ENCODE data around the gene ACER3.
"Not testable (repeated sequence)": the region's sequence is repeated elsewhere in the genome, so short reads cannot be mapped to it uniquely, and the experiment has no call there.

The ACER3 gene

DNA sequence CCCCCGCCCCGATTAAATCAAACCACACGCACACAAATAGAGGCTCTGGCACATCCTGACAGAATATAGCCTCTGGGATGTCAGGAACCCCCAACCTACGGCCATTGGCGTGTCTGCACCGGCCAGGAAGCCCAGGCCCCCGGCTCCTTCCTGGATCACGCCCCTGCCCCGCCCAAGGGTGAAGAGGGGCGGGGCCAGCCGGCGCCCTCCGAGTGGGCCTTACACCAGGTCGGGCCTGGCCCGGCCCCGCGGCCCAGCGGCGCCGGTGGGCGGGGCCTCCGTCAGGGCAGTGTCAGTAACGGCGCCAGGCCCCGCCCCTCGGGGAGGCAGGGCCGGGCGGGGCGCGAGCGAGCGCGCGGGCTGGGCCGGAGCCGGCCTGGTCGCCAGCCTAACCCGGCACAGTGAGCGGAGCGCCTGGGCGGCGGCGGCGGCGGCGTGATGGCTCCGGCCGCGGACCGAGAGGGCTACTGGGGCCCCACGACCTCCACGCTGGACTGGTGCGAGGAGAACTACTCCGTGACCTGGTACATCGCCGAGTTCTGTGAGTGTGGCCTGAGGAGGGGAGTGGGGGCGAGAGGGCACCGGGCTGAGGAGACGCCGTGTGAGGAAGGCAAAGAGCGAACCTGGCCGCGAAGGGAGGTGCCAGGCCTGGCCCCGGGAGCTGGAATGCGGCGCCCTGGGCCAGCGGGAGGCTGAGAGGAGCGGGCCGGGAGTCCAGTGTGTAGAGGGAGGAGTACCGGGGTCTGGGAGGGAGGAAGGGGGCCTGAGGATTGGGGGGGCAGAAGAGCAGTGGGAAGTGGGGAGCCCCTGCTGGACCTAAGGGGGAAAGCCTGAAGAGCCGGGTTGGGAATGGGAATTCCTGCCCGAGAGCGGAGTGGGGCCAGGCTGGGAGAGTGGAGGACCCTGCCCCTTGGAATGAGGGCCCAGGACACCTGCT is at the start of gene ACER3:
ACER3 (plus strand) TSS at position 380 of the 937 bp plus-strand sequence; CDS start at position 439, 59 bp downstream.
- peak; percentile 44 for DNase-seq

DNA sequence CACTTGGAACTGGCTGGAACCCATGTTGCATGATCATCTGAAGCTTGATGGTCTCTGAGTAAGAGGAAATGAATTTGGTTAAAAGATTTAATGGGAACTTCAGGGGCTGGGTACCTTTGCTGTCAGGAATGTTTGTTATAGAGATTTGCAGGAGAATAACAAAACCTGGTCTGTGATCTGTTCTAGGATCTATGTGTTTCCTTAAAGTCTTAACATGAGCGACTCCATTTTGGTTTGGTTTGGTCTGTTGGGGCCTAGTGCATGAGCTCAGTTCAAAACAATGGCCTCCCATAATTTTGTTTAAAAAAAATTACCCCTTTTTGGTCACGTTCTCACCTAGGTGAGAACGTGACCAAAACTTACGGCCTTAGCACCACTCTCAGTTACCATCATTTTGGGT is 49.5 kb upstream of the ACER3 start:
- DNase-seq, result no peak

DNA sequence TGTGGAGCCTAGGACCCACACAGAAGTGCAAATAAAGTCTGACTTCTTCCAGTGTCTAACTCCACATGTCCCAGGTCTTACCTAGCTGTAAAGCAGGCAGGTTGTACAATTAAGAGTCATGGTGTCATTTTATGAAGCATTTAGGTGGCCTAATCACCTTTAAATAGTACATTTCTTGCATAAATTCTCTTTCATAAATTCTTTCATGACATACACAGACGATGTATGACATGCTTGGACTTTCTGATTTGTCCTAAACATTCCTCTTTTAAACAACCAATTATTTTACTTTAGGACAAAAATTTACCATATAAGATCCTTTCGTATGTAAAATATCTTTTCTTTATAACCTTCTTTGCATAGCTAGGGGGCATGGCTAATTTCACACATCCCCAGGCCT is 46.3 kb upstream of the ACER3 start:
- no peak for DNase-seq

DNA sequence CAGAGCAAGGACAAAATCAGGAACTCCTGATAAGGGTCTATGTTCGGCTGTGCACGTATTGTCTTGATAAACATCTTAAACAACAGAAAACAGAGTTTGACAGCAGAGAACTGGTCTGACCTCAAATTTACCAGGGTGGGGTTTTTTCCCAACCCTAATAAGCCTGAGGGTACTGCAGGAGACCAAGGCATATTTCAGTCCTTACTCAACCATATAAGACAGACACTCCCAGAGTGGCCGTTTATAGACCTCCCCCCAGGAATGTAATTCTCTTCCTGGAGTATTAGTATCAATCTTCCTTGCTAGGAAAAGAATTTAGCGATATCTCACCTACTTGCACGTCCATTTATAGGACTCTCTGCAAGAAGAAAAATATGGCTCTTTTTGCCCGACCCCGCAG is 45.0 kb upstream of the ACER3 start:
- not testable (repeated sequence) for DNase-seq

DNA sequence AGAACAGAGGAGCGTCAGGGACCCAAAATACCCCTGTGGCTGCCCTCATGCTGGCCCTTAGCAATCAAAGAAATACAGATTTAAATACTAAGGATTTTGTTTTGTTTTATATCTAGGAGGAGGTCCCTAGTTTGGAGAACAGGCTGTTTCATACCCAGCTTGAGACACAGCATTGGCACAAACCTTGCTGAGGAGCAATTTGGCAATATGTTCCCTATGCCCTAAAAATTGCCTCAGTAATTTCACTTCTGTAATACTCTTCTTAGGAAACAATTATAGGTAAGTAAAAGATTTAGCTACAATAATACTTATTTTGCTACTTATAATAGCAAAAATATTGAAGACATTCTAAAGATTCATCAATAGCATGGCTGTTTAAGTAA is 40.5 kb upstream of the ACER3 start:
- DNase-seq, result no peak

DNA sequence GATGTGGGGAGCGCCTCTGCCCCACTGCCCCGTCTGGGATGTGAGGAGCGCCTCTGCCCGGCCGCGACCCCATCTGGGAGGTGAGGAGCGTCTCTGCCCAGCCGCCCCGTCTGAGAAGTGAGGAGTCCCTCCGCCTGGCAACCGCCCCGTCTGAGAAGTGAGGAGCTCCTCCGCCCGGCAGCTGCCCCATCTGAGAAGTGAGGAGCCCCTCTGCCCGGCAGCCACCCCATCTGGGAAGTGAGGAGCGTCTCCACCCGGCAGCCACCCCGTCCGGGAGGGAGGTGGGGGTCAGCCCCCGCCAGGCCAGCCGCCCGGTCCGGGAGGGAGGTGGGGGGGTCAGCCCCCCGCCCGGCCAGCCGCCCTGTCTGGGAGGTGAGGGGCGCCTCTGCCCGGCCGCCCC is 39.3 kb upstream of the ACER3 start:
- not testable (repeated sequence) for DNase-seq

DNA sequence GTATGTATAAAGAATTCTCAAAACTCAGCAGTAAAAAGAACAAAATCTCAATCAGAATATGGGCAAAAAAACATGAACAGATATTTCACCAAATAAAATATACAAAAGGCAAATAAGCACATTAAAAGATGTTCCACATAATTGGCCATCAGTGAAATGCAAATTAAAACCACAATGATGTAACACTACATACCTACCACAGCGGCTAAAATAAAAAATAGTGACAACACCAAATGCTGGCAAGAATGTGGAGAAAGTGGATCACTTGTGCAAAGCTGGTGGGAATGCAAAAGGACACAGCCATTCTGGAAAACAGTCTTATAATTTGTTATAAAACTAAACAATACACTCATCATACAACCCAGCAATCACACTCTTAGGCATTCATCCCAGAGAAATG is 38.3 kb upstream of the ACER3 start:
- no peak for DNase-seq

DNA sequence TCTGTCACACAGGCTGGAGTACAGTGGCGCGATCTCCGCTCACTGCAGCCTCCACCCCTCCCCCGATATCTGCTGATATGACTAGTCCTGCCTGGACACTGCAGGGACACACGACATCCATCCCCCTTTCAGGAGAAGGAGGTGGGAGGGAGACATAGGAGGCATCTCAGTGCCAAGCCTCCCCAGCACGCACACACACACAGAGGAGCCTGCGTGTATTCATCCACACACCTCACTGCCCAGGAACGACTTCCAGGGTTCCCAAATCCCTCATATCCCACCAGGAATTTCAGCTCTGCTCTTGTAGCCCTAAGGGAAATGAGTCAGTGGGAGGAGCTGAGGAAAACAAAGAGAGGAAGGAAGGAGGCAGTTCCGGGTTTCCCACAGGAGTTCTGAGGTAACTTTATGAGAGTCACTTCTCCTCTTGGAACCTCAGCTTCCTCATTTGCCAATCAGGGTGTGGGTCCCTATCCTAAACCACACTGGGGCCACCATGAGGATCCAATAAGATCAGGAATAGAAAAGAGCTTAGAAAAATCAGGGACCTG is 37.2 kb upstream of the ACER3 start:
- no peak for DNase-seq

DNA sequence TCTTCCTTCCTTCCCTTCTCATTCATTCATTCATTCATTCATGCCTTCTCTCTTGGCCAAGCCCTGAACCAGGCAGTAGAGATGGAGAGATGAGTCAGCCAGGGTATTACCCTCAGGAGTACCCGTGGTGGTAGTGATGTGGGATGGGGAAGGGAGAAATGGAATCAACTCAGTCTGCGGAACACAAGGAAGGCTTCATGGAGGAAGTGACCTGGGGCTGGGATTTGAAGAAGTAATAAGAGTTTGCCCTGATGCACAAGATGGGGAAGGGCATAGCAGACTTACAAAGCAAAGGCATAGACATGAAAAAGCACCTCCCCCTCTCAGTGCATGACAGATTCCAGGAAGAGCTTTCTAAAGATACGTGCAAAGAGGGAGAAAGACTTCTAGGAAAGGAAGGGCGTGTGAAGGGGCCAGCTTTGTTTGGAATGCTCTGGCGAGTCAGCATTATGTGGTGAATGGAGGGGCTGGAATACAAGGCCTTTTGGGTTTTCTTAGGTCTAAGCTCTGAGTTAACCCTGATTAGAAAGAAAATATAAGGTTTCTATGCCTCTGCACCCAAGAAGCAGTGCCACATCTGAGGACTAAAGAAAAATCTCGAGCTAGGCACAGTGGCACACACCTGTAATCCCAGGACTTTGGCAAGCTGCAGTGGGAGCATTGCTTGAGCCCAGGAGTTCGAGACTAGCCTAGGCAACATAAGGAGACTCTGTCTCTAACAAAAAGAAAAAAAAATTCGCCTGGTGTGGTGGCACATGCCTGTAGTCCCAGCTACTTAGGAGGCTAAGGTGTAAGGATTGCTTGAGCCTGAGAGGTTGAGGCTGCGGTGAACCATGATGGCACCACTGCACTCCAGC is 36.4 kb upstream of the ACER3 start:
- no peak for DNase-seq

DNA sequence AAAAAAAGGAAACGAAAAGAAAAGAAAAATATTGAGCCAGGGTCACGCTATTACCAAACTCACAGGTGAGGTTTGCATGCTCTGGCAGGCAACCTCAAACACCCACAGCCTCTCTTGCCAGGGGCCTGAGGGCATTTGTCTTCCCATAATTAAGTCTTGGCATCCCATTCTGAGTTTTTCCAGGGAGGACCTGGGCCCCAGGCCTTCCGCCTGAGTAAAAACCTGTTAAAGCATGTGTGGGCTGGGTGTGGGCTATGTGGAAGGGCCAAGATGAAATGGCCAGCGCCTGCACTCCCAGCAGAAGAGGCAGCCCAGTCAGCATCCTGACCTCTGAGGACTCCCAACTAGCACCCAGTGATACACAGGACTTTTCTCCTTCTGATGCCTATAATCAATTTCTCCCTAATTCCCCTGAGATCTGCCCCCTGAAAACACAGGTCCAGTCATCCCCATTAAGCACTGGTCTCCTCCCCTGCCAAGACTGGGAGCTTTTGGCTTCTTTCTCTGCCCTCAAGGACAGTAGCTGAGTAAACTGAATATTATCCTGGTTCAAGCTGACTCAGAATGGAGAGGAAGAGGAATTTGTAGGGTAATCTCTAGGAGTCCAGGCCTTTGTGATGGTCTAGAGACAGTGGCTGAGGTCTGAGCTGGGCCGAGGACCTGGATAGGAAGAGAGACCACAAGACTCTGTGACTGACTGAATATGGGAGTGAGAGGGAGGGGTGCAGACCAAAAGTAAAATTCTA is 35.6 kb upstream of the ACER3 start:
- DNase-seq, result no peak

DNA sequence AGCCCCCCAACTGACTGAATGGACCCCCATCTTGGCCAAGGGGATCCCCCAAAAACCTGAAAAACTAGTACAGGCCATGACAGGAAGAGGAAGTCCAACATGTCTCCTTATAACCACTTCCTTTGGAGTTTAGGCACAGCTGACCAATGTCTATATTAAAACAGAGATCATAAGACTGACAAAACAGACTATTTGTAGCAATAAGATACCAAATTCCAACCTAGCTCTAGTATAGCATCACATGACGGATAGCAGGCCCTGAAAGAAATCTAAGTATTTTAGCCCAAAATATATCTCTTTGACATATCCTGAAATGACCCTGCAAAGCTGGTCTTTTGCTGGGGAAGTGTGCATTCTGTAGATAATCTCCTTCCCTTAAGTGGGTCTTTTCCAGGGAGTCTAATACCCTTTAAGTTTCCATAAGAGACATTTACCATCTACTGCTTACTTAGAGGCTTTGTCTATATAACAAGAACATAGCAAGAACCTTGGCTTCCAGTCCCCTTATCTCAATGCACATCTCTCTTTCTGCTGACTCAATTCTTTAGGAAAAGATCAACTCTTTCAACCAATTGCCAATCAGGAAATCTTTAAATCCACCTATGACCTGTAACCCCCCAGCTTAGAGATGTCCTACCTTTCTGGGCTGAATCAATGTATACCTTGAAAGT is 34.9 kb upstream of the ACER3 start:
- no peak for DNase-seq

DNA sequence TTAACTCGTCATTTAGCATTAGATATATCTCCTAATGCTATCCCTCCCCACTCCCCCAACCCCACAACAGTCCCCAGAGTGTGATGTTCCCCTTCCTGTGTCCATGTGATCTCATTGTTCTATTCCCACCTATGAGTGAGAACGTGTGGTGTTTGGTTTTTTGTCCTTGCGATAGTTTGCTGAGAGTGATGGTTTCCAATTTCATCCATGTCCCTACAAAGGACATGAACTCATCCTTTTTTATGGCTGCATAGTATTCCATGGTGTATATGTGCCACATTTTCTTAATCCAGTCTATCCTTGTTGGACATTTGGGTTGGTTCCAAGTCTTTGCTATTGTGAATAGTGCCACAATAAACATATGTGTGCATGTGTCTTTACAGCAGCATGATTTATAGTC is 34.2 kb upstream of the ACER3 start:
- not testable (repeated sequence) for DNase-seq

DNA sequence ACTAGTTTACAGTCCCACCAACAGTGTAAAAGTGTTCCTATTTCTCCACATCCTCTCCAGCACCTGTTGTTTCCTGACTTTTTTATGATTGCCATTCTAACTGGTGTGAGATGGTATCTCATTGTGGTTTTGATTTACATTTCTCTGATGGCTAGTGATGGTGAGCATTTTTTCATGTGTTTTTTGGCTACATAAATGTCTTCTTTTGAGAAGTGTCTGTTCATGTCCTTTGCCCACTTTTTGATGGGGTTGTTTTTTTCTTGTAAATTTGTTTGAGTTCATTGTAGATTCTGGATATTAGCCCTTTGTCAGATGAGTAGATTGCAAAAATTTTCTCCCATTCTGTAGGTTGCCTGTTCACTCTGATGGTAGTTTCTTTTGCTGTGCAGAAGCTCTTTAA is 33.7 kb upstream of the ACER3 start:
- not testable (repeated sequence) for DNase-seq

DNA sequence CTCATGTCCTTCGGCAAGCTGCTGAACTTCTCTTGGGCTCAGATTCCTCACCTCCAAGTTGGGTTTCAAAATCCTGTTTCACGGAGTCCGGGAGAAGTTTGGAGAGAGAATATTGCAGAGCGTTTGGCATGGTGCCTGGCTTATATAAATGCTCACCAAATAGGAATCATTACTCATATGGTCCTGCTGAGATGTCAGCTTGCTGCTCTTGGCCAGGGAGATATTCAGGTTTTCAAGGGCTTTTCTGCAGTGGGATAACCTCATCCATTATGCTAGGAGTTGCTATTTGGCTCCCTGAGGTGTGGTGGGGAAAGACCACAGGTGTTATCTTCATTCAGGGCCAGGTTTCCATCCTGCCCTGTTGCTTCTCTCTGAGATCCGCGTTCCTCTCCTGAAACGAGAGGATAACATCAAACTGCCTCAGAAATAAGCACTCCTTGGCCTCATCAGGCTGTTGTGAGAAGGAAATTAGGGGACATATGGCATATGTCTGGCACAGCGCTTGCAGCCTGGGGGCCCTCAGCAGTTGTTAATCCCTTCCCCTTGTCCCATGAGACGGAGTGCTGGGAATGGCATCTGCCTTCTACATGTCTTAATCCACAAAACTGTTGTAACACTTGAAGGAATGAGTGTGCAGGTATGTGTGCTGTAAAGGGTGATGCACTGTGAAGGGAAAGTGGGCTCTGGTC is 29.9 kb upstream of the ACER3 start:
- peak; percentile 76 for DNase-seq

DNA sequence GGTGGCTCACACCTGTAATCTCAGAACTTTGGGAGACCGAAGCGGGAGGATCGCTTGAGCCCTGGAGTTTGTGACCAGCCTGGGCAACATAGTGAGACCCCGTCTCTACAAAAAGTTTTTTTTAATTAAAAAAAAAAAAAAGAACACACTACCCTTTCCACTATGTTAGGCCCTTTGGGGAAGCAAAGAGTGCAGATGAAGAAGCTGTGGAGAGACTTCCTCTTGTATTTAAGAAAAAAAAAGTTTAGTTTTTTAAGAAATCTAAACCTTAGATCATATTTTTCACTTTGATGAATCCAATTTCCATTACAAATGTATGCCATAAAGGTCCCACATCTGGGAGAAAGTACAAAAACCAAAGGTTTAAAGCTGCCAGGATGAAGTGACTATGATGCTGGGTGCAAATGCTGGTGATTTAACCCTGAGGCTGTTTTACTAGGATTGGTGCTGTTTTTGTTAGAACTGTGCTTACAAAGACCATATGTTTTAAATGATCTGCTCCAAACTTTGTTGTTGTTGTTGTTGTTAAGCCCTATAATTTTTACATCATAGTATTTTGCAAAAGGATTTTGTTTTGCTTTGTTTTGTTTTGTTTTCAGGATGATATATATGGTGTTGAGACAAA is 28.9 kb upstream of the ACER3 start:
- DNase-seq, result no peak

DNA sequence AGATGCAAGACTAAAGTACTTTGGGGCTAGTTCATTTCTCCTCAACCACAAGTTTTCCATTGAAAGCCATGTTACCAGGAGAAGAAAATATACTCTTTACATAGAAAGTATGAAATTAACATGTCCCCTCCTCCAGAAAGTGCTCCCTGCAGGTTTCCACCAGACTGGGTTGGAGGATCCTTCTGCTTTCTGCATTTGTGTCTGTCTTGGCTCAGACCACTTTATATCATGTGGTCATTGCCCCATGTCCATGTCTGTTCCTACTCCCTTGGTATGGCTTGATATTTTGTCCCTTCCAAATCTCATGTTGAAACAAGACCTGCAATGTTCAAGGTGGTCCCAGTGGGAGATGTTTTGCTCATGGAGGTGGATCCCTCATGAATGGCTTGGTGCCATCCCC is 28.4 kb upstream of the ACER3 start:
- no peak for DNase-seq

DNA sequence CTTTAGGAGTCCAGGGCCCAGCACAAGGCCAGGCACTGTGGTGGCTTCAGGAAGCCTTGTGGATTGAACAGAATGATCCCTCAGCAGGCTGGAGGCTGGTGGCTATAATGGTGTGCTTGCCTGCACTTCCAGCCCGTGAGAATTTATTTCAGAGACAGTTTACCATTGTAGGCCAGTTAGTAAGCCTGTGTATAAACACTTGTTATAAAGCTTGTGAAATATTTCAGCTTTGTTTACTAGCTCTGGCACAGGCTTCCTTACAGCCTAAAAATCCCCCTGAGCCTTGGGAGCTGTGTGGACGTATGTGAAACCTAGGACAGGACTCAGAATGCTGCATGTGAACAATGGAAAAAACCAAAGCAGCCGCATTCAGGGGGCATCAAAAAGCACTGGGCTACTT is 26.6 kb upstream of the ACER3 start:
- DNase-seq, result no peak

DNA sequence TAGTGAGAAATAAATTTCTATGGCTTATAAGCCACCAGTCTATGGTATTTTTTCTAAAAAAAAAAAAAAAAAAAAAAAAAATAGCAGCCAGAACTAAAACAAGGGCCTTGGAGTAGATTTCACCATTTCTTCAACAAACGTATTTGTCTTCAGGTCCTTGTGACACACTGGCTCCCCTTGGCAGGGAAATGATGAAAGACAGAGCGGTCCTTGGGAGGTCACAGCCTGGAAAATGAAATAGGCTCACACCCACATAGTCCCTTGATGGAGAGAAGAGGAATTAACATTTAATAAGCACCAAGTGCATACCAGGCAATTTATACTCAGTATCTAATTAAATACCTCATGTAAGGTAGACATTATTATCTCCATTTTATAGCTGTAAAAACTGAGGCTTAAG is 25.7 kb upstream of the ACER3 start:
- no peak for DNase-seq

DNA sequence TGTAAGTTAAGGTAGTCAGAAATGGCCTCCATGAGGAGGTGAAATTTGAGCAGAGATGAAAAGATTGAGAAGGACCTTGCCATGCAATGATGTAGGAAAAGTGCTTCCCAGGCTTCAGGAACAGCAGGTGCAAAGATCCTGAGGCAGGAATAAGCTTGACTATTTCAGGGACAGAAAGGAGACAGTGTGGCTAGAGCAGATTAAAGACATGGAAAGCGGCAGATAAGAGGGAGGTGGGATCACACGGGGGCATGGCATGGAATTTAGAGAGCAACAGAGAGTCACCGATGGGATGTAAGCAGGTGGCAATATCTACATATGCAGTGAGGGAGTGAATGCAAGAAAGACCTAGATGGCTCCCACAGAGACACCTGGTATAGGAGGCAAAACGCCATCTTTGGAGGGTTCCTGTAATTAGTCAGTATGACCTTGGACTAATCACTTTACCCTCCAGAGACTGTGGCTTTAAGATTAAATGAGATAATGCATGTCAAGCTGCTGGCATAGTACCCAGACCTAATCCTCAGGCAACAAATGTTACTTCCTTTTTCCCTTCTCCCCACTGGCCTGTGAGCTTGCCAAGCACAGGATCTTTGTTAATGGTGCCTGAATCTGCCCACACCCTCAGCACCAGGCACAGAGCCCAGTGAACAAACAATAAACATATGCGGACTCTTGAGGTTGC is 24.6 kb upstream of the ACER3 start:
- DNase-seq, result no peak

DNA sequence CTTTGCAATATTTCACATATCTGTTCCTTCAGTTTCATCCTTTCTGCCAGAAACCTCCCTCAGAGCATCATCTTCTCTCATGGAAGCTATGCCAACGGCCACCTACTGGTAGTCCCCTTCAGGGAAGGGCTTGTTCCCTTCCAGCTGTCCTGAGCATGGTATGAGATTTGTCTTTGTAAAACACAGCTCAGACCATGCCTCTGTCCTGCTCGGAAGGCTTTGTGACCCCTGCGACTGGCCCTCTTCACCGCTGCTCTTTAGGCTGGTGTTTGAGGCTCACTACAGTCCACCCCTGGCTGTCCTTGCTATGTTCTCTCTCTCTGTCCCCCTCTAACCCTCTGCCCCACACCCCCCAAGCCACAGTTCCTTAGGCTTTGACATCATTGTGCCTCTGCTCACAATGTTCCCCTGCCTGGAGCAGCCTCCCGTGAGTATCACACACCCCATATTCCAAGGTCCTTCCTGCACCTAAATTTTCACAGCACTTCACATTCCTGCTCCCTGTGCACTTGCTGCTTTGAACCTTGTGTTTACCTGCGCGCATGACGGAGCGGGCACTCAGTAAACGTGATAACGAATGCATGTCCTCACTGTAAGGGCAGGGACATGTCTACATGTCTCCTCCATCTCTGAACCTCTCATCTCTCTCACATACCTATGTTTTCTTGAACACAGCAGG is 24.0 kb upstream of the ACER3 start:
- DNase-seq, result no peak

All from NCI-H2171 (cell line).